GM21529 (cell line): ENCODE data around the gene OFD1.
A peak's percentile ranks its signal among the peaks of the same experiment; 100 is the strongest.
"Not testable (repeated sequence)": the region's sequence is repeated elsewhere in the genome, so short reads cannot be mapped to it uniquely, and the experiment has no call there.

Experiments
- ATAC-seq: cut with Tn5 transposase; IDR thresholded peaks from one replicate; pipeline ENCODE4 v1.9.1; 2021; ENCODE audit not compliant: unreplicated experiment

The OFD1 gene

GRCh38 chrX:13703135-13703534, 31.4 kb upstream of the OFD1 start:
- ATAC-seq = no peak

- ATAC-seq = no peak
Observed at GRCh38 chrX:13703589-13703988, 31.0 kb upstream of the OFD1 start.

- no peak for ATAC-seq
Observed at GRCh38 chrX:13711141-13711540, 23.4 kb upstream of the OFD1 start.

- ATAC-seq = no peak
Observed at GRCh38 chrX:13716455-13716854, 18.1 kb upstream of the OFD1 start.

GRCh38 chrX:13716905-13717304, 17.6 kb upstream of the OFD1 start:
- no peak for ATAC-seq

- no peak for ATAC-seq
Observed at GRCh38 chrX:13717700-13718472, 16.7 kb upstream of the OFD1 start.

GRCh38 chrX:13719192-13719856, 15.2 kb upstream of the OFD1 start:
- ATAC-seq = no peak

GRCh38 chrX:13721371-13721770, 13.2 kb upstream of the OFD1 start:
- no peak for ATAC-seq

- ATAC-seq = no peak
Observed at GRCh38 chrX:13721819-13722519, 12.6 kb upstream of the OFD1 start.

GRCh38 chrX:13724878-13725277, 9.7 kb upstream of the OFD1 start:
- not testable (repeated sequence) for ATAC-seq

GRCh38 chrX:13726583-13726982, 8.0 kb upstream of the OFD1 start:
- not testable (repeated sequence) for ATAC-seq

- not testable (repeated sequence) for ATAC-seq
Observed at GRCh38 chrX:13730523-13730922, 4.0 kb upstream of the OFD1 start.

- no peak for ATAC-seq
Observed at GRCh38 chrX:13732246-13733067, 2.1 kb upstream of the OFD1 start.

- no peak for ATAC-seq
Observed at GRCh38 chrX:13733506-13733905, 1.0 kb upstream of the OFD1 start.

- no peak for ATAC-seq
Observed at GRCh38 chrX:13741695-13742094, 7.1 kb downstream of the OFD1 start.

GRCh38 chrX:13742397-13743176, 8.0 kb downstream of the OFD1 start:
- peak; percentile 92 for ATAC-seq

- no peak for ATAC-seq
Observed at GRCh38 chrX:13747836-13748235, 13.3 kb downstream of the OFD1 start.

GRCh38 chrX:13748486-13748885, 13.9 kb downstream of the OFD1 start:
- ATAC-seq = no peak

GRCh38 chrX:13750204-13750603, 15.7 kb downstream of the OFD1 start:
- ATAC-seq = no peak

GRCh38 chrX:13750812-13751211, 16.3 kb downstream of the OFD1 start:
- ATAC-seq = peak; percentile 60
